GM18502 (cell line): ENCODE data around the gene CR1L.
A peak's percentile ranks its signal among the peaks of the same experiment; 100 is the strongest.
"Not testable (repeated sequence)": the region's sequence is repeated elsewhere in the genome, so short reads cannot be mapped to it uniquely, and the experiment has no call there.

ENCODE experiments used
- ATAC-seq: cut with Tn5 transposase; IDR thresholded peaks from one replicate; pipeline ENCODE4 v1.9.1; 2021; ENCODE audit warnings: mild to moderate bottlenecking; ENCODE audit not compliant: unreplicated experiment, poor library complexity

CR1L gene

GRCh38 chr1:207644852-207645634 lies at the start of gene CR1L:
CR1L (plus strand) TSS chr1:207645133; CDS start chr1:207645234, 101 bp downstream.
- peak; percentile 93 for ATAC-seq

- no peak for ATAC-seq
Measured at GRCh38 chr1:207603777-207604176, 41.2 kb upstream of the CR1L start.

- no peak for ATAC-seq
Measured at GRCh38 chr1:207605444-207606361, 39.2 kb upstream of the CR1L start.

GRCh38 chr1:207606362-207606755 lies 38.6 kb upstream of the CR1L start:
- ATAC-seq = no peak

GRCh38 chr1:207612762-207613161 lies 32.2 kb upstream of the CR1L start:
- ATAC-seq = no peak

GRCh38 chr1:207619871-207620542 lies 24.9 kb upstream of the CR1L start:
- ATAC-seq = peak; percentile 94

GRCh38 chr1:207620543-207620893 lies 24.4 kb upstream of the CR1L start:
- ATAC-seq = no peak

- ATAC-seq = not testable (repeated sequence)
Measured at GRCh38 chr1:207625504-207626071, 19.3 kb upstream of the CR1L start.

GRCh38 chr1:207626972-207627337 lies 18.0 kb upstream of the CR1L start:
- ATAC-seq = no peak

- ATAC-seq = no peak
Measured at GRCh38 chr1:207627496-207627895, 17.4 kb upstream of the CR1L start.

- ATAC-seq = no peak
Measured at GRCh38 chr1:207628776-207629175, 16.2 kb upstream of the CR1L start.

GRCh38 chr1:207631137-207631536 lies 13.8 kb upstream of the CR1L start:
- no peak for ATAC-seq

GRCh38 chr1:207633226-207633625 lies 11.7 kb upstream of the CR1L start:
- no peak for ATAC-seq

GRCh38 chr1:207633699-207634289 lies 11.1 kb upstream of the CR1L start:
- not testable (repeated sequence) for ATAC-seq

GRCh38 chr1:207634293-207634692 lies 10.6 kb upstream of the CR1L start:
- ATAC-seq = not testable (repeated sequence)

- not testable (repeated sequence) for ATAC-seq
Measured at GRCh38 chr1:207635569-207636186, 9.3 kb upstream of the CR1L start.

GRCh38 chr1:207638487-207639145 lies 6.3 kb upstream of the CR1L start:
- not testable (repeated sequence) for ATAC-seq

GRCh38 chr1:207639362-207639761 lies 5.6 kb upstream of the CR1L start:
- ATAC-seq = not testable (repeated sequence)

- ATAC-seq = no peak
Measured at GRCh38 chr1:207644166-207644851, 624 bp upstream of the CR1L start.
